HL-60 (cell line): Measurements from ENCODE around the gene MSI2.

Experiments used
- CTCF ChIP-seq: IDR thresholded peaks from one replicate; pipeline ENCODE4 v1.5.1; 2011; ENCODE audit warnings: low read length, control low read depth, inconsistent platforms; ENCODE audit not compliant: insufficient read depth
- POLR2AphosphoS5 ChIP-seq: IDR thresholded peaks from 2 replicates; pipeline ENCODE4 v1.6.1; 2012; ENCODE audit warnings: low read depth

- TF ChIP-seq CTCF (no peak), POLR2AphosphoS5 (no peak)
These were observed 418.6 kb downstream of the MSI2 start for GRCh38 chr17:57674894-57675293.
